ENCODE data around the gene OR2A7.
"Not testable (repeated sequence)": the region's sequence is repeated elsewhere in the genome, so short reads cannot be mapped to it uniquely, and the experiment has no call there.

The OR2A7 gene, protein sequence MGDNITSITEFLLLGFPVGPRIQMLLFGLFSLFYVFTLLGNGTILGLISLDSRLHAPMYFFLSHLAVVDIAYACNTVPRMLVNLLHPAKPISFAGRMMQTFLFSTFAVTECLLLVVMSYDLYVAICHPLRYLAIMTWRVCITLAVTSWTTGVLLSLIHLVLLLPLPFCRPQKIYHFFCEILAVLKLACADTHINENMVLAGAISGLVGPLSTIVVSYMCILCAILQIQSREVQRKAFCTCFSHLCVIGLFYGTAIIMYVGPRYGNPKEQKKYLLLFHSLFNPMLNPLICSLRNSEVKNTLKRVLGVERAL

DNA sequence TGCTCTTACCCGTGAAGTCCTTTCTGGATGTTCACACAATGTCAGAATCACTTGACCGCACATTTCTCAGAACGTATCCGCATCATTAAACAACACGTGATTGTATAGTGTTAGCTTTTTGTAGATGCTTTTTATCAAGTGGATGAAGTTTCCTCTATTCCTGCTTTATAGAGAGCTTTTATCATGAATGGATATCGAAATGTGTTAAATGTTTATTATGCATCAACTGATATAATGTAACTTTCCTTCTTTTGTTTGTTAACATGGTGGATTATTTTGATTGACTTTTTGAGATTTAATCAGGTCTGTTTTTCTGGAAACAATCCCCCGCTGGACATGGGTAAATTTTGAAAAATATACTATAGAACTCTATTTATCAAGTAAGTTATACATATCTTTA lies at the start of gene OR2A7:
Gene OR2A7, minus strand, starts transcription at position 101 of the 400 bp plus-strand sequence. CDS start 5,164 bp downstream, outside the sequence.
- H3K36me3 Mint-ChIP-seq, H3K4me1 Mint-ChIP-seq, H3K27me3 Mint-ChIP-seq, CTCF ChIA-PET, DNase-seq, H3K9me3 Mint-ChIP-seq, H3K4me3 Mint-ChIP-seq, H3K27ac Mint-ChIP-seq: not testable (repeated sequence)

DNA sequence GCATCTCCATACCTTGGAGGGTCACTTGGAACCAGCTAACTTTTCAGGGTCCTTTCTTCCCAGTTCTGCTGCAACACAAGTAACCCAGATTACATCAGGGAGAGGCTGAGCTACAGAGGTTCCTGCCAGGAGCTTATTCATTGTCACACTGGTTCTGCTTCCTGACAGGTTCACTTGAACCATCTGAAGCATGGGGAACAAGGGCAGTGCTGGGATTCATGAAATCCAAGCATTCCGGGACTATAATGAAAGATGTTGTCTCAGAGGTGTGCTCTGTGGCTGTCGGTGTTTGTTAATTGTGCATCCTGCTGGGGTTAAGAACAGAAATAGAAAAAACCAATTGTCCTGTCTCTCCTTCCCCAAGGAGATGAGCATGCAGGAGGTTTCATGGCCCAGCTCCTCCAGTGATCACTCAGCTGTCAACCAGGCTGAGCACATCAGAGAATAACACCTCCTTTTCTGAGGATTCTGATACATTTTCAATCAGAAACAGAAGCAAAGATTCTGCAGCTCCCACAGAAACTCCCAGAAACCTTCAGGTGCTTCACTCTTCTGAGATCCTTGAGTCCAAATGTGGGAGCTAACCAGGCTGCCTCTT lies 47.4 kb upstream of the OR2A7 start, which contains the start of gene OR2A1:
Gene OR2A1, plus strand, starts transcription at position 548 of the 598 bp plus-strand sequence. CDS start 5,706 bp downstream, outside the sequence.
- H3K36me3 Mint-ChIP-seq, CTCF ChIA-PET, H3K27ac Mint-ChIP-seq: not testable (repeated sequence)

DNA sequence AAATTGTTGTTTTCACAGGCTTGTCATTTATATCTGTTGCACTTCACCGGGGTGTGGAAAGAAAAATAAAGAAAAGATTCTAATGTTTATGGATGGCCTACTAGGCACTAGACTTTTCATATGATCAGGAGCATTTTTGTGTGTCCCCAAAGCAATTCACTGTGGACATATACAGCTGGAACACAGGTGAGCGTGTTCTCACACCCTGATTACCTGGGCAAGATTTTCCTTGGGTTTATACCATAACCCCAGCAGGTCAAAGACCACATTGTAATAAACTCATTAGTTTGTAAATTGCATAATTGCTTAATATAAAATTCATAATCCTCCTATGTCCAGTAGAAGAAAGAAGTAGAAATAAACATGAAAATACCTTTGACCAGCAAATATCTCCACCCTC lies 46.6 kb upstream of the OR2A7 start:
- H3K4me1 Mint-ChIP-seq, CTCF ChIA-PET, DNase-seq, H3K27me3 Mint-ChIP-seq, H3K27ac Mint-ChIP-seq, H3K36me3 Mint-ChIP-seq, H3K4me3 Mint-ChIP-seq, H3K9me3 Mint-ChIP-seq: not testable (repeated sequence)

More for the DNA sequence above, 47.4 kb upstream of the OR2A7 start, which contains the start of gene OR2A1:
- not testable (repeated sequence) for H3K4me3 Mint-ChIP-seq, H3K27me3 Mint-ChIP-seq, H3K4me1 Mint-ChIP-seq, H3K9me3 Mint-ChIP-seq, DNase-seq

DNA sequence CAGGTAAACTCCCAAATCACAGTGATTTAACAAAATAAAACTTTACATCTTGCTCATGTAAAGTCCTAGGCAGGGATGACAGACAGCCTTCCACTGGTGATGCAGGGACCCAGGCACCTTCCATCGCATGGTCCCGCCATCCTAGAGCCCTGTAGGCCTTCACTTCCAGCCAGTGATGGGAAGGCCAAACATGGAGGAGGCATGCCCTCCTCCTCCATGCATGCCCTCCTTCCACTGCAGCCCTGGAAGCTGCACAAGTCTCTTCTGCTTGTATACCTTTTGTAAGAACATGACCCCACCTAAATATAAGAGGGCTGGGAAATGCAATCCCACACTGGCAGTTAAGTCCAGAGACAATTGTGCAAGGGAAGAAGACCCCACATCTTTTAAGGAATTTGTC lies 45.1 kb upstream of the OR2A7 start:
- H3K27me3 Mint-ChIP-seq, H3K9me3 Mint-ChIP-seq, H3K4me1 Mint-ChIP-seq, H3K36me3 Mint-ChIP-seq, H3K4me3 Mint-ChIP-seq, CTCF ChIA-PET, DNase-seq, H3K27ac Mint-ChIP-seq: not testable (repeated sequence)

DNA sequence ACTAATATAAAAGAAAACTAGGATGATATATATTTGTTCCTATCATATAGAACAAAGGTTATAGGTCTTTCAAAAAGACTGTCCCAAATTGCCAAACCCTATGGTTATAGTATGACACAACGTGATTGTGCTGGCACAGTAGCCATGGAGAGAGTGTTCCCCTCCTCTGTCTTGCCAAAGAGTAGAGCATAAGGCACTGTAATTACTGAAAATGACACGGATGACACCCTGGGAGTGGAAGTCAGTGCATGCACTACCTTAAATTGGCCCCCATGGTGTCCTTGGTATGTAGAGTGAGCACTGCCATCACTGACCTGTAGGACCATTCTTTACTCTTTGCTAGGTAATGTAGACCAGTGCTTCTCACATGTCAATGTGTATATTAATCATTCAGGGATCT lies 40.6 kb upstream of the OR2A7 start:
- H3K9me3 Mint-ChIP-seq, CTCF ChIA-PET, H3K36me3 Mint-ChIP-seq, H3K27me3 Mint-ChIP-seq, DNase-seq, H3K4me1 Mint-ChIP-seq, H3K4me3 Mint-ChIP-seq, H3K27ac Mint-ChIP-seq: not testable (repeated sequence)

DNA sequence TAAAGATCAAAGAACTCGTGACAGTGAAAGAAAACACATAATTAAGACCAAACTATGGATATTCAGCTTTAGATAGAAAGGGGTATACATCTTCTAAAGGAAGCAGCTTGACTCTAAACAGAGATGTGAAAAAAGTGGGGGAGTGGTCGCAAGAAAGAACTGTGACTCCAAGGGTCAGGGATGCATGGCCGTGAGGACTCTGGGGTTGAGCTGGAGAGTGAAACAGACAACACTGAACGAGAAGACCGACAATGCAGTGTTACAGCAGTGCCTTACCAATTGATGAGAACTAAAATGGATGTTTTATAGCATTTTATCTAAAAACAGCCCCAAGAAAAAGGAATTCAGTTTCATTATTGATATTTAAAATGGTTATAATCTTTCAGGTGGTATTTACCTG lies 39.0 kb upstream of the OR2A7 start:
- H3K27me3 Mint-ChIP-seq, H3K36me3 Mint-ChIP-seq, CTCF ChIA-PET: not testable (repeated sequence)

DNA sequence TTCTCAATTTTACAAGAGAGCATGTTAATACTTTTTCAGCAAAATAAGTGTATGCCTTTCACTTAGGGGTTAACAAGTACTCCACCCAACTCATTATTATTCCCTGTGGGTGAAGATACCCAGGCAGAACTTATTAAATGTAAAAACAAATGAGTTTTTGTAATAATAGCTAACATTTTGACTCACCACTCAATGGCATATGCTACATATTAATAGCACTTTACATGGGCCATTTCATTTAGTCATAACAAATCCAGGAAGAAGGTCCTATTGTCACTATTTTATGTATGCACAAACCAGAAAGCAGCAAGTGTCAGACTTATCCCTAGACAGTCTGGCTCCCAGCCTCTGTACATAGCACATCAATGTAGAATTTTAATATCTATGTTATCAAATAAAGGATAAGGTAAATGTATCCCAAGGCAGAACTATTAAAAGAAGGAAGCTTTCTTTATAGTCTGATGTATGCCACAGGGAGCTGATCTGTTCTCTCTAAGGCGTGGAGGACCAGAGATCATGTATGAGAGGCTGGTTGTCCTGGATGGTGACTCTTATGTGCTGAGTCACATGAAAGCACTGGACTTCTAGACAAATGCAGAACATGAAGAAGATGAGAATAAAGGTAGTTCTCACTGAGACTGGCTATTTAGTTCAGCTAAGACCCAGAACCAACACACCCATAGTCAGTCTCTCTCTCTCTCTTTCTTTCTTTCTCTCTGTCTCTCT lies 38.1 kb upstream of the OR2A7 start:
- H3K4me3 Mint-ChIP-seq, CTCF ChIA-PET, H3K27ac Mint-ChIP-seq, DNase-seq, H3K9me3 Mint-ChIP-seq, H3K27me3 Mint-ChIP-seq, H3K36me3 Mint-ChIP-seq, H3K4me1 Mint-ChIP-seq: not testable (repeated sequence)

More for the DNA sequence above, 39.0 kb upstream of the OR2A7 start:
- not testable (repeated sequence) for H3K4me1 Mint-ChIP-seq, H3K27ac Mint-ChIP-seq, DNase-seq, H3K9me3 Mint-ChIP-seq, H3K4me3 Mint-ChIP-seq

DNA sequence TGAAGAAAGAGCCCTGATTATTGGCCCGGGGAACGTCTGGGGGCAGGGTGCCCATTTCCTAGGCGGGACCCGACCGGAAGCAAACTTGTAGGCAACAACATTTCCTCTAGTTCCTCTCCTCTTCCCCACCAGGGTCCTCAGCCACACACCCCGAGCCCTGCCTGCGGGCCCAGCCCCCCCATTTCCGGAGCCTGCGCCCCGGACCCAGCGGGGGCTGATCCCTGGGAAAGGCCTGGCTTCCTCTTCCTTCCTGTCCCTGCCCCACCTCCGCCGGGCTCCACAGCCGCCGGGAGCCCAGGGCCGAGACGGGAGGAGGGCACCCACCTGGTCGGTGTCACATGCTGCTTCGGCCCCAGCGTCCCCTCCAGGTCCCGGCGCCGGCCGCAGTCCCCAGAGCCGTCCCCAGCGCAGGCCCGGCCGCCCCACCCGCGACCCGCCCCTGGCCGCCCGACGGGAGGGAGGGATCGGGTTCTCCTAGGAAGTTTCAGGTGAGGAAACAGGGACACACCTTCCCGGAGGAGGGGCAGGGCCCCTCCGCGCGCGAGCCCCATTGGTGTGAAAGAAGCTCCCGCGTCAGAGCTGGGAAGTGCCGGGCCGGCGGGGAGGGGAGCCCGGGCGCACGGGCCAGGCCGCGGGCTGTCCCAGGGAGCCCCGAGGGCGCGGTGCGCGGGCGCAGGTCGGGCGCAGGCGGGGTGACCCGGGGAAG lies 29.4 kb upstream of the OR2A7 start:
- H3K4me1 Mint-ChIP-seq, H3K36me3 Mint-ChIP-seq, H3K27ac Mint-ChIP-seq, H3K4me3 Mint-ChIP-seq, H3K9me3 Mint-ChIP-seq, H3K27me3 Mint-ChIP-seq, CTCF ChIA-PET: not testable (repeated sequence)
- peak; percentile 51 for DNase-seq

DNA sequence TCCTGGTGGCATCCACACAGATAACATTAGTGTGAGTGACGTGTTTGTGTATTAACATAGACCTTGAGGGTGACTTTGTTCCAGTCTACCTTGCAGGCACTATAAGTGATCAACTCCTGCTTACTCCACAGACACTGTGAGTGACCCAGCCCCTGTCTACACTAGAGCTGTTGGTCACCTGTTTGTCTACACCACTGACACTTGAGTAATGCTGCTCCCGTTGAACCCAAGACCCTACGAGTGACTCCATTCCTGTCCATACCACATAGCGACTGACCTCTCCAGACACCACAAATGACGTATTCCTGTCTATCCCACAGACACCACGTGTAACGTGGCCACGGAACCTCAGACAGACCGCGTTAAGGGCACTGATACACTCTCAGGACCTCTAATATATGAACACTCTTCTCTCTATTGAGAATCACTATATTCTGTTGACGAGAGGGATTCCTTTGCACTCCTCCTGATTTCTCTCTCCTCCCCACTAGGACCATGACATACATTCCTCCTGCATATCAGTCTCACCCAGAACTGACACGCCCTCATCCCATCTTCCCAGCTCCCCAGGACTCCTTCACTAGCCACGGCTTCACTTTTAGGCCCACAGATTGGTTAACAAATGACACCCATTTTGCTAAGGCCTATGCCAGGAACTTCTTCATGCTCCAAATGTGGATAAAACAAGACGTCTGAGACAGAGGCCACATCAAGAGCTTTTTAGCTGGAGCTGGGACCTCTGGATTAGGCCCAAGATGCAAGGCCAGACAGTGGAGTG lies 28.0 kb upstream of the OR2A7 start:
- H3K36me3 Mint-ChIP-seq, CTCF ChIA-PET, H3K27me3 Mint-ChIP-seq, H3K27ac Mint-ChIP-seq, H3K9me3 Mint-ChIP-seq, H3K4me3 Mint-ChIP-seq, H3K4me1 Mint-ChIP-seq: not testable (repeated sequence)
- DNase-seq = peak; percentile 20

DNA sequence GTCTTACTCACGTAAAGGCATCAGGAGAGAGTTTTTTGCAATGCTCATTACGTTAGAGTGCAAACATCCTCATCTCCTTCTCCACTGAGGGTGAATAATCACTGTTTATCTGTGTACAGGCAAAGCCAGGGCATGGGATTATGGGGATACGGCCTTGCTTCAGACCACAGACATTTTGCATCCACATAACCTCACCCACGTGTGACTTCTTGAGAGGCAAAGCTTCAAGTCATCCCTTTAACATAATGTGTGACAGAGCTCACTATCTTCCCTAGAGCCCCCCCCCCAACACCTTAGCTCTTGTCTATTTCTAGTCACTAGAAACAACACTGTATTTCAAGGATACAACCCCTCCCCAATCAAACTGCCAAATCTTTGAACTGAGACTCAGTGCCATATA lies 27.0 kb upstream of the OR2A7 start:
- H3K4me3 Mint-ChIP-seq, H3K27me3 Mint-ChIP-seq, H3K9me3 Mint-ChIP-seq, H3K27ac Mint-ChIP-seq, H3K4me1 Mint-ChIP-seq, H3K36me3 Mint-ChIP-seq, CTCF ChIA-PET: not testable (repeated sequence)
- peak; percentile 22 for DNase-seq

DNA sequence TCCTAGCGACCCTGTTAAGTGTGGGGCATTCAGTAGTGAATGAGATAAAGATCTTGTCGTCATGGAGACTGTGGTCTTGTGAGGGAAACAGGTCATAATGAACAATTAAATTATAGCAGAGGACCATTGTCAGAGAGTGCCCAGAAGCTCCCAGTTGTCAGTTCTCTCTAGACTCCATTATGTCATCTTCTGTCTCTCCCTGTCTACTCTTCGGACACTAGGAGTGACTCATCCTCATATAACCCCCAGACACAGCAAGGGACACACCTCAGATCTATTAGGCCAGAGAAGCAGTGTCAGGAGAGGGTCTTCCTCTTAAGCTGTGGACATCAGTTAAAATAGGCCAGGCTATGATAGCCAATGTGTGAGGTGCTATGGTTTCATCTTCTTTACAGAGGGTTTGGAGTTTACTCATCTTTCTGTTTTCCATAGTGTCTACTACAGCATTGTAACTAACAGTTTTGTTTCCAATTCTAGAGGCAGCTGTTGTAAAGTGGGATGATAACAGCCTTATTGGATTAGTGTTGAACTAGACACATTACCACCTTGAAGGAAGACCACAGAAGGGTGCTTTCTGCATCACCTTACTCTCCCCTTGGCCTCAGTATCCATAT lies 22.7 kb upstream of the OR2A7 start:
- H3K27ac Mint-ChIP-seq, H3K36me3 Mint-ChIP-seq, DNase-seq, H3K4me3 Mint-ChIP-seq, H3K9me3 Mint-ChIP-seq, H3K27me3 Mint-ChIP-seq, H3K4me1 Mint-ChIP-seq, CTCF ChIA-PET: not testable (repeated sequence)

DNA sequence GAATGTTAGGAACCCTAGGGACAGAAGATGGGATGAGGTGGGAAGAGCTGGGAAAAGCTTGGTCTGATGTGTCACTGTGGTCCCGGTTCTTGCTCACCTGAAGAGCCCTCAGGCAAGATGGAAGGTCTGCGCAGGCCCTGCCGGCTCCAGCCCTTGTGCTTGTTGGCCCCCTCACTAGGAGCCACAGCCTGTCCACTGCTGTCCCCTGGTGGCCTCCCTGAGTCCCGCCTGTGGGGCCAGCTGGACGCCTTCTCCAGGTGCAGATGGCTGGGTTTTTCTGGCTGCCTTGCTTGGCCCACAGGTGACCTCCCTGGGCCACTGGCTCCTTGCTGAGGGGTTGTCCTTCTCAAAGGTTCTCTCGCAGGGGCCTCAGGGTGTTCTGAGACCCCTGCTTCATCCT lies 19.1 kb upstream of the OR2A7 start:
- CTCF ChIA-PET, H3K9me3 Mint-ChIP-seq, DNase-seq, H3K27me3 Mint-ChIP-seq, H3K4me3 Mint-ChIP-seq, H3K27ac Mint-ChIP-seq, H3K36me3 Mint-ChIP-seq, H3K4me1 Mint-ChIP-seq: not testable (repeated sequence)

DNA sequence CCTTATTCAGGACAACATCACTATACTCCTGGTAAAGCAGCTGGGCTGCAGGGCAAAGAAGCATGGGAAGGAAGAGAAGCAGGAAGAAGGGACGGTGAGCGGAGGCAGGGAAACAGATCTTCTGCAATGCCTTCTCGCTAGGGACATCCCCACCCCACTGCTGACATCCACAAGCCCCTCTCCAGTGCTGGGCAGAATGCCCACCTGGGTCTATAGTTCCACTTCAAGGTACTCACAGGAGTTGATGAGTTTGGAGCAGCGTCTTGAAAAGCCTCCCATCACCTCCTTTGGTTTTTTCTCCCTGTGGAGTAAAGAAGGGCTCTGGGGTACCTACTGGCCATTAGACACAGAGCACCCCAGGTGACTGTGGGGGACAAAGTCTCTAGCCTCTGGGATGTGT lies 17.9 kb upstream of the OR2A7 start:
- H3K27ac Mint-ChIP-seq = not testable (repeated sequence)

DNA sequence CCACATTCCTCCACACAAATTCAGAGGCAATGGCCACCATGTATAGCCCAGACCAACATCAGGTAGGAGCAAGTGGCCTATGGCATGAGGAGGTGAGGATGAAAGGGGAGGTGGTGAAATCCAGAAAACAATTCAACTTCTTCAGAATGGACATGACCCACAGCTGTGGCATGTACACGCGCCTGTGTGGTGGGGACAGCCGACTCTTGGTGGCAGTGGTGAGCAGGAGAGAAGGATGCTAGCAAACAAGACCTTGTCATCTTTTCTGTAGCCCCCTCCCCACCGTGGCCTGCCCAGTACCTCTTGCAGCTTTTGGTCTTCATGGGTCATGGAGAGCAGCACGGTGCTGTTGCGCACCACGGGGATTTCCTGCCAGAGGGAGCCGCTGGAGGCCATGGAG lies 17.4 kb upstream of the OR2A7 start:
- H3K36me3 Mint-ChIP-seq, DNase-seq, H3K4me3 Mint-ChIP-seq, CTCF ChIA-PET, H3K27me3 Mint-ChIP-seq, H3K4me1 Mint-ChIP-seq, H3K9me3 Mint-ChIP-seq, H3K27ac Mint-ChIP-seq: not testable (repeated sequence)

More for the DNA sequence above, 17.9 kb upstream of the OR2A7 start:
- H3K36me3 Mint-ChIP-seq, H3K4me1 Mint-ChIP-seq, H3K9me3 Mint-ChIP-seq, H3K27me3 Mint-ChIP-seq, CTCF ChIA-PET, H3K4me3 Mint-ChIP-seq, DNase-seq: not testable (repeated sequence)
